ENCODE data around the gene RAD50. TPM values are rescaled to one million over a fixed set of nuclear protein-coding genes. Genes with fewer than 3 reads are reported as not detected.
"Not testable (repeated sequence)": the region's sequence is repeated elsewhere in the genome, so short reads cannot be mapped to it uniquely, and the experiment has no call there.

RAD50 gene
- total RNA-seq (10 to 100 TPM; 27.7 to 40.5 TPM), polyA plus RNA-seq (ENCODE audit: insufficient read length in 2 of 2) (10 to 100 TPM; 22.0 to 31.9 TPM)
- long read RNA-seq, donor 1, partial matches to known transcripts, result 8 of 8 reads
- long read RNA-seq, donor 1, other reads (novel, unspliced or antisense), result 0 of 8 reads
- long read RNA-seq, donor 2, result 0 reads
- long read RNA-seq, donor 3, result 0 reads
- long read RNA-seq, donor 4, result 0 reads

GRCh38 chr5:132556763-132557477, at the start of gene RAD50:
TSS of gene RAD50 (plus strand) at chr5:132556977. CDS start at chr5:132557325, 348 bp downstream.
- Histone ChIP-seq H3K4me1 (ENCODE audit: control insufficient read depth, insufficient read depth, low read length) (peaks cover 13% of the 10 kb centered on the region), H3K27me3 (ENCODE audit: control insufficient read depth, insufficient read depth, low read length) (no peaks in the 10 kb centered on the region), H3K27ac (ENCODE audit: low read depth, low read length) (peak within 1 kb of the TSS; percentile 86), H3K36me3 (ENCODE audit: control insufficient read depth, insufficient read depth, low read length) (peaks cover 5% of the 10 kb centered on the region), H3K4me3 (ENCODE audit: low read depth, low read length) (peak within 1 kb of the TSS; percentile 90), H3K9me3 (ENCODE audit: control insufficient read depth, insufficient read depth, low read length) (no peaks in the 10 kb centered on the region)
- WGBS (ENCODE audit: insufficient coverage), result under 1% methylated on average over 45 of the region's 53 CpGs
- DNase-seq (ENCODE audit: low read depth in 4 of 6, low spot score in 6 of 6), result peak; percentile 77 to 97 (median 84)

DNA sequence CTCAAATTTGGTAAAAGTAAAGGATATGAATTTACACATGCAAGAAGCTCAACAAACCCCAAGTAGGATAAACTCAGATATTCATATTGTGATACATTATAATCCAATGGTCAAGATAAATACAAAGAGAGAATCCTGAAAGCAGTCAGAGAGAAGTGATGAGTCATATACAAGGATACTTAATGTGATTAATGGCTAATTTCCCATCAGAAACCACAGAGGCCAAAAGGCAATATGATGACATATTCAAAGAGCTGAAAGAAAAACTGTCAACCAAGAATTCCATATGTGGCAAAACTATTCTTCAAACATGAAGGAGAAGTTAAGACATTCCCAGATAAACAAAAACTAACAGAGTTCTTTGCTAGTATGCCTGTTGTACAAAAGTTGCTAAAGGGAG, 46.7 kb upstream of the RAD50 start:
- no peaks in the 10 kb centered on the region for H3K27me3 ChIP-seq (ENCODE audit: control insufficient read depth, insufficient read depth, low read length)
- no peaks in the 10 kb centered on the region for H3K36me3 ChIP-seq (ENCODE audit: control insufficient read depth, insufficient read depth, low read length)
- H3K27ac ChIP-seq (ENCODE audit: low read depth, low read length), result no peak overlapping the region
- H3K4me1 ChIP-seq (ENCODE audit: control insufficient read depth, insufficient read depth, low read length), result no peaks in the 10 kb centered on the region
- H3K9me3 ChIP-seq (ENCODE audit: control insufficient read depth, insufficient read depth, low read length), result peaks cover 6% of the 10 kb centered on the region
- no peak for DNase-seq (ENCODE audit: low read depth in 4 of 6, low spot score in 6 of 6)
- no peak overlapping the region for H3K4me3 ChIP-seq (ENCODE audit: low read depth, low read length)

- not testable (repeated sequence) for H3K9me3 ChIP-seq (ENCODE audit: control insufficient read depth, insufficient read depth, low read length); H3K27ac ChIP-seq (ENCODE audit: low read depth, low read length); H3K36me3 ChIP-seq (ENCODE audit: control insufficient read depth, insufficient read depth, low read length); H3K4me3 ChIP-seq (ENCODE audit: low read depth, low read length); DNase-seq (ENCODE audit: low read depth in 4 of 6, low spot score in 6 of 6); H3K27me3 ChIP-seq (ENCODE audit: control insufficient read depth, insufficient read depth, low read length); H3K4me1 ChIP-seq (ENCODE audit: control insufficient read depth, insufficient read depth, low read length)
- WGBS (ENCODE audit: insufficient coverage), result no CpG with 5 or more reads among the region's 25 CpGs
These were observed 43.0 kb upstream of the RAD50 start for GRCh38 chr5:132513618-132514336.

GRCh38 chr5:132522067-132522466, 34.7 kb upstream of the RAD50 start:
- DNase-seq (ENCODE audit: low read depth in 4 of 6, low spot score in 6 of 6); H3K36me3 ChIP-seq (ENCODE audit: control insufficient read depth, insufficient read depth, low read length); H3K4me3 ChIP-seq (ENCODE audit: low read depth, low read length); H3K27ac ChIP-seq (ENCODE audit: low read depth, low read length); H3K27me3 ChIP-seq (ENCODE audit: control insufficient read depth, insufficient read depth, low read length); H3K9me3 ChIP-seq (ENCODE audit: control insufficient read depth, insufficient read depth, low read length); H3K4me1 ChIP-seq (ENCODE audit: control insufficient read depth, insufficient read depth, low read length): not testable (repeated sequence)
- 100% methylated on average over 1 of the region's 1 CpG for WGBS (ENCODE audit: insufficient coverage)

DNA sequence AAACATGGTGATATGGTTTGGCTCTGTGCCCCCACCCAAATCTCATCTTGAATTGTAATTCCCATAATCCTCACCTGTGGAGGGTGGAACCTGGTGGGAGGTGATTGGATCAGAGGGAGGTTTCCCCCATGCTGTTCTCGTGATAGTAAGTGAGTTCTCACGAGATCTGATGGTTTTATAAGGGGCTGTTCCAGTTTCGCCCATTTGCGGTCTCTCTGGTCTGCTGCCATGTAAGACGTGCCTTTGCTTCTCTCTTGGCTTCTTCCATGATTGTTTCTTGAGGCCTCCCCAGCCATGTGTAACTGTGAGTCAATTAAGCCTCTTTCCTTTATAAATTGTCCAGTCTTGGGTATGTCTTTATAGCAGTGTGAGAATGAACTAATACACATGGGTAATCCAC, 31.9 kb upstream of the RAD50 start:
- not testable (repeated sequence) for H3K27ac ChIP-seq (ENCODE audit: low read depth, low read length); H3K9me3 ChIP-seq (ENCODE audit: control insufficient read depth, insufficient read depth, low read length); H3K36me3 ChIP-seq (ENCODE audit: control insufficient read depth, insufficient read depth, low read length); H3K4me3 ChIP-seq (ENCODE audit: low read depth, low read length); DNase-seq (ENCODE audit: low read depth in 4 of 6, low spot score in 6 of 6); H3K27me3 ChIP-seq (ENCODE audit: control insufficient read depth, insufficient read depth, low read length); H3K4me1 ChIP-seq (ENCODE audit: control insufficient read depth, insufficient read depth, low read length)
- 88% methylated on average over 5 of the region's 5 CpGs for WGBS (ENCODE audit: insufficient coverage)

GRCh38 chr5:132525299-132525724, 31.5 kb upstream of the RAD50 start:
- H3K27ac ChIP-seq (ENCODE audit: low read depth, low read length), result no peak overlapping the region
- H3K27me3 ChIP-seq (ENCODE audit: control insufficient read depth, insufficient read depth, low read length), result no peaks in the 10 kb centered on the region
- H3K4me3 ChIP-seq (ENCODE audit: low read depth, low read length), result no peak overlapping the region
- H3K9me3 ChIP-seq (ENCODE audit: control insufficient read depth, insufficient read depth, low read length), result peaks cover 4% of the 10 kb centered on the region
- peaks cover 6% of the 10 kb centered on the region for H3K4me1 ChIP-seq (ENCODE audit: control insufficient read depth, insufficient read depth, low read length)
- DNase-seq (ENCODE audit: low read depth in 4 of 6, low spot score in 6 of 6), result no peak
- H3K36me3 ChIP-seq (ENCODE audit: control insufficient read depth, insufficient read depth, low read length), result no peaks in the 10 kb centered on the region

- WGBS (ENCODE audit: insufficient coverage), result 33% methylated on average over 9 of the region's 11 CpGs
- Histone ChIP-seq H3K36me3 (ENCODE audit: control insufficient read depth, insufficient read depth, low read length) (no peaks in the 10 kb centered on the region), H3K9me3 (ENCODE audit: control insufficient read depth, insufficient read depth, low read length) (no peaks in the 10 kb centered on the region), H3K4me3 (ENCODE audit: low read depth, low read length) (no peak overlapping the region), H3K4me1 (ENCODE audit: control insufficient read depth, insufficient read depth, low read length) (peaks cover 6% of the 10 kb centered on the region), H3K27me3 (ENCODE audit: control insufficient read depth, insufficient read depth, low read length) (no peaks in the 10 kb centered on the region), H3K27ac (ENCODE audit: low read depth, low read length) (no peak overlapping the region)
- peak in 3 of 6 donors; percentile 36 to 83 (median 76) for DNase-seq (ENCODE audit: low read depth in 4 of 6, low spot score in 6 of 6)
These were observed 30.3 kb upstream of the RAD50 start for GRCh38 chr5:132526290-132526973.

GRCh38 chr5:132526974-132527564, 29.7 kb upstream of the RAD50 start:
- H3K27ac ChIP-seq (ENCODE audit: low read depth, low read length), result no peak overlapping the region
- H3K4me1 ChIP-seq (ENCODE audit: control insufficient read depth, insufficient read depth, low read length), result peaks cover 6% of the 10 kb centered on the region
- WGBS (ENCODE audit: insufficient coverage), result 80% methylated on average over 8 of the region's 8 CpGs
- no peaks in the 10 kb centered on the region for H3K27me3 ChIP-seq (ENCODE audit: control insufficient read depth, insufficient read depth, low read length)
- DNase-seq (ENCODE audit: low read depth in 4 of 6, low spot score in 6 of 6), result no peak
- no peaks in the 10 kb centered on the region for H3K9me3 ChIP-seq (ENCODE audit: control insufficient read depth, insufficient read depth, low read length)
- H3K36me3 ChIP-seq (ENCODE audit: control insufficient read depth, insufficient read depth, low read length), result no peaks in the 10 kb centered on the region
- no peak overlapping the region for H3K4me3 ChIP-seq (ENCODE audit: low read depth, low read length)

DNA sequence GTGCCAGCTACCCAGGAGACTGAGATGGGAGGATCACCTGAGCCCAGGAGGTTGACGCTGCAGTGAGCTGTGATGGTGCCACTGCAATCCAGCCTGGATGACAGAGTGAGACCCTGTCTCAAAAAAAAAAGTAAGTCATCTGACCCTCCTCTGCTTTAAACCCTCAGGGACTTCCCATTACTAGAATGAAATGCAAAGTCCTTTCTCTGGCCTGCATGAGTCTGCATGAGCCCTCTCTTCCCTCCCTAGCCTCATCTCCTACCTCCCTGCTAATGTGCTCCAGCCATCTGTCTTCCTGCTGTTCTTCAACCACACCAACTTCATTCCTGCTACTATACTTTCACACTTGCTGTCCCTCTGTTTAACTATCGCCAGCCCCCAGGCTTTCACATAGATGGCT, 28.8 kb upstream of the RAD50 start:
- H3K36me3 ChIP-seq (ENCODE audit: control insufficient read depth, insufficient read depth, low read length), result no peaks in the 10 kb centered on the region
- H3K4me1 ChIP-seq (ENCODE audit: control insufficient read depth, insufficient read depth, low read length), result peaks cover 6% of the 10 kb centered on the region
- H3K4me3 ChIP-seq (ENCODE audit: low read depth, low read length), result no peak overlapping the region
- no peaks in the 10 kb centered on the region for H3K9me3 ChIP-seq (ENCODE audit: control insufficient read depth, insufficient read depth, low read length)
- H3K27ac ChIP-seq (ENCODE audit: low read depth, low read length), result no peak overlapping the region
- peak in 1 of 6 donors; percentile 2 for DNase-seq (ENCODE audit: low read depth in 4 of 6, low spot score in 6 of 6)
- WGBS (ENCODE audit: insufficient coverage), result 95% methylated on average over 2 of the region's 2 CpGs
- no peaks in the 10 kb centered on the region for H3K27me3 ChIP-seq (ENCODE audit: control insufficient read depth, insufficient read depth, low read length)
